Stimulated activated CD4-positive, alpha-beta T cell treated with anti-CD3 and anti-CD28 coated beads, TNF-alpha, amount 100 ng/mL, for 4 hours (primary cell): ENCODE data around the gene PRDX5.

Source experiments
- DNase-seq, 3 experiments: peaks; one replicate each; pipeline ENCODE4 v3.0.0-alpha.2; 2020; ENCODE audit warnings: low read depth in 3 of 3

PRDX5 gene

DNA sequence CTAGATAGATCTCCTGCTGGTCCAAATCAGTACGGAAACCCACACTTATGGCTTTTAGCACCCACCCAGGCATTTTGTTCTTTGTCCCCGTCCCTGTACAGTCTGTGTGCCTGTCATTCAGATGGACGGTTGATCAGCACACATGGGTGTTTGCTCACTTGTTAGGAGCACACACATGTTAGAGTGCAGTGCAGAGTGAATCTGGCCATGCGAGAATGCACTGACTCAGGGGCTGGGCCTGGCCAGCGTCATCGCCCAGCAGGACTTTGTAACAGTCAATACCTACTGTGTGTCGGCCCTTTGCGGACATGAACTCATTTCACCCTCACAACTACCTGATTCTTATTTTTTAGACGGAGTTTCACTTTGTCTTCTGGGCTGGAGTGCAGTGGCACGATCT lies 44.4 kb downstream of the PRDX5 start:
- DNase-seq = no peak

DNA sequence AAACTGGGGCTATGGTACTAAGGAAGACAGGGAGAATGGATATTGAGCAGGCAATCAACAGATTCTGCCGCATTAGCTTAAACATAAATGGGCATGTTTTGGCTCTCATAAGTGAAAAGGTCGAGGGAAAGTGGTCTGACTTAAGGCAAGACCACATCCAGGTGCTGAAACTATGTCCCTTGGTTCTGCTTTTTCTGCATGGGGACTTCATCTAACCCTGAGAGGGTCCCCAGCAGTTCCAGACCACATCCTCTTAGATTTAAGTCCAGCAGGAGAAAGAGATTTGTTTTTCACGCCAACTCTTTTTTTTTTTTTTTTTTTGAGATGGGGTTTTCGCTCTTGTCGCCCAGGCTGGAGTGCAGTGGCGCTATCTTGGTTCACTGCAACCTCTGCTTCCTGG lies 46.5 kb downstream of the PRDX5 start:
- no peak for DNase-seq

DNA sequence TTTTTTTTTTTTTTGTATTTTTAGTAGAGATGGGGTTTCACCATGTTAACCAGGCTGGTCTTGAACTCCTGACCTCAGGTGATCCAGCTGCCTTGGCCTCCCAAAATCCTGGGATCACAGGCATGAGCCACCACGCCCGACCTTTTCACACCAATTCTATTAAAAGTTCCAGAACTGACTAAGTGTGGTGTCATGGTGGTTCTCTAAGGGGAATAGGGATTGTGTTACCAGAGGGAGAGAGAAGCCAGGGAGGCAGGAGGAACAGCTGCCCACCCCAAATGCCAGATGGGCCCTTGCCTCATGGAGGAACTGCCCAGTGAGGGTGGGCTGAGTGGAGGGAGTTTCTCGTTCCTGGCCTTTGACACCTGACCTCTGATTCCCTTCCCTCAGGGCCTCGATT lies 47.0 kb downstream of the PRDX5 start:
- DNase-seq = no peak

- no peak for DNase-seq
Observed at GRCh38 chr11:64366751-64367150, 48.8 kb downstream of the PRDX5 start.

- no peak for DNase-seq
Observed at GRCh38 chr11:64367931-64368672, 50.2 kb downstream of the PRDX5 start.

DNA sequence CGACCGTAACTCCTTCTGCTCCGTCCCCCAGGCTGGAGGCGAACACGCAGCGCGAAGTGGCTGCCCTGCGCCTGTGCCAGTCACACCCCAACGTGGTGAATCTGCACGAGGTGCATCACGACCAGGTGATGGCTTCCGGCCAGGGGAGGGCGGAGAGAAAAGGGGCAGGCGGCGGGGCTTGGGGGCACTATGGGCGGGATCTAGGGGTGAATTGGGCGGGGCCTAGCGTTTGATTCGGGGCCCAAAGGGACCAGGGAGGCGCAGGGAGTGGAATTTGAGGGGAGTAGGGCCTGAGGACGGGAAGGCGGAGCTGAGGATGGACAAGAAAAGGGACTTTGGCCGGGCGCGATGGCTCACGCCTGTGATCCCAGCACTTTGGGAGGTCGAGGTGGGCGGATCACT lies 50.8 kb downstream of the PRDX5 start:
- DNase-seq = no peak

- no peak for DNase-seq
Observed at GRCh38 chr11:64369440-64370421, 51.8 kb downstream of the PRDX5 start.

DNA sequence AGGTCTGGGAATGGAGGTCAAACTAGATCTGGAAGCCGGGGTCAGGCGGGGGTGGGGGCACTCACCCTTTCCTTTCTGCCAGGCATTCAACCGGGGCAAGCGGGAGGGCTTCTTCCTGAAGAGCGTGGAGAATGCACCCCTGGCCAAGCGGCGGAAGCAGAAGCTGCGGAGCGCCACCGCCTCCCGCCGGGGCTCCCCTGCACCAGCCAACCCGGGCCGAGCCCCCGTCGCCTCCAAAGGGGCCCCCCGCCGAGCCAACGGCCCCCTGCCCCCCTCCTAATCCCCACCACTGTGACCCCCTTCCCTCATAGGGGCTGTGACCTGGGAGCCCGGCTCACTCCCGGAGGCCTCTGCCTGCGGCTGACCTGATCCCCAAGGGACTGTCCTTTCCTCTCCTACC lies 53.3 kb downstream of the PRDX5 start:
- no peak for DNase-seq
